BJ (cell line): ENCODE results near the gene HEATR9. TPM values are rescaled to one million over a fixed set of nuclear protein-coding genes. Genes with fewer than 3 reads are reported as not detected.

Source experiments
- CTCF ChIA-PET: fragments of 350-600 bp; formaldehyde crosslinking; extraction: SDS; loops from one replicate; lab custom pipeline; 2021; ENCODE audit warnings: antibody characterized with exemption, inconsistent platforms; lab: Yijun Ruan, JAX
- POLR2A ChIA-PET: fragments of 300-600 bp; sonication (Branson Sonifier 250); formaldehyde crosslinking; extraction: SDS; loops from one replicate; lab custom pipeline; 2021; ENCODE audit warnings: antibody characterized with exemption; lab: Charles Lee
- DNase-seq: peaks from one replicate; pipeline ENCODE4 v3.0.0-alpha.2; 2011; ENCODE audit warnings: low read depth
- H3K27me3 ChIP-seq: 2 replicates; pipeline ENCODE4 v1.6.0; 2011; ENCODE audit warnings: low read length; ENCODE audit not compliant: control insufficient read depth, insufficient read depth
- H3K36me3 ChIP-seq: 2 replicates; pipeline ENCODE4 v1.5.1; 2011; ENCODE audit warnings: low read length; ENCODE audit not compliant: control insufficient read depth, insufficient read depth
- H3K4me3 ChIP-seq: 2 replicates; pipeline ENCODE4 v1.5.1; 2011; ENCODE audit warnings: low read depth, mild to moderate bottlenecking, control low read depth, low read length
- CTCF ChIP-seq: IDR thresholded peaks from 2 replicates; pipeline ENCODE4 v1.5.1; 2011; ENCODE audit warnings: low read depth, mild to moderate bottlenecking, control low read depth, inconsistent platforms, low read length, moderate library complexity; ENCODE audit not compliant: insufficient read depth
- polyA plus RNA-seq: library from polyadenylated mRNA; depleted of rRNA; stranded (reverse); fragments of >200 nt; gene quantifications from 2 replicates; pipeline ENCODE4 v1.2.3, GENCODE V29; 2011; rRNA removed
- small RNA-seq: library from RNA; depleted of rRNA; stranded (forward); fragments of <200 nt; gene quantifications from one replicate; pipeline ENCODE3, GENCODE V24; 2012; ENCODE audit warnings: low replicate concordance, low read depth; ENCODE audit not compliant: insufficient read length

Gene HEATR9
- polyA plus RNA-seq, 1 experiment: not detected

DNA sequence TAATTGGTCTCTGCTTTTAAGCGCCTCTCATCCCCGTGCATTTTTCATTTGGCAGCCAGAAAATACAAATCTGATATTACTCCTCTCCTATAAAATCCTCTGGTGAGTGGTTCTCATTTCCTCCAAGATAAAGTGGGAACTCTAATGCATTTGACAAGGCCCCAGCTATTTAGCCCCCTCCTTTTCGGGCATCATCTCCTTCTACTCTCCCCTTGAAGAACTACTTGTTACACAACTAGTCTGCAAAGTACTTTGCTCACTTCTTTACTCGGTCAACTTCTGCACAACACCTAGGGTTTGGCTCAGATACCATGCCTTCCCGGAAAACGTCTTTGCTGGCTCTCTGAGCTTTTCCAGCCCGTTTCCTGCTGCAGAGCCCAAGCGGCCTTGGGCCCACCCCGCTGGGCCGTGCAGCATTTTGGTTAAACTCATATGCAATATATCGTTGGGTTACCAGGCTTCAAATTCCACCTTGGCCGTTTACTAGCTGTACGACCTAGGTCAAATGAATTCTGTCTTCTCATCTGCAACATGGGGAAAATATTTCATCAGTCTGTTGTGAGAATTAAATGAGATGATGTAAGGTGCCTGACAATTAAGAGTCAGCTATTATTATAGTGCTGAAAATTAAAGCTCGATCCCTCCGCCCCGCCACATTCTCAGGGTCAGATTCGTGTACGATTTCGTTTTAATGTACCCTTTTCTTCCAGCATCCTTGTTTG is 60.3 kb downstream of the HEATR9 start:
- POLR2A ChIA-PET: interaction anchor here (0.8 kb wide), 1 partner anchor 44 kb away, joined by 3 read pairs; no protein-coding TSS in a partner anchor
- Histone ChIP-seq H3K4me3 (peak overlapping the region; percentile 71), H3K36me3 (no peaks in the 10 kb centered on the region), H3K27me3 (no peaks in the 10 kb centered on the region)
- DNase-seq: no peak
- no peak for TF ChIP-seq CTCF
- CTCF ChIA-PET: interaction anchor here (0.7 to 11.2 kb wide), 20 partner anchors 8 to 1168 kb away, joined by 3 to 425 read pairs (median 4); partner anchors contain the start of genes C17orf50 and MMP28

GRCh38 chr17:35807371-35808144 is 61.1 kb downstream of the HEATR9 start:
- no peaks in the 10 kb centered on the region for H3K36me3 ChIP-seq
- POLR2A ChIA-PET: no interaction called here
- TF ChIP-seq CTCF: no peak
- CTCF ChIA-PET: interaction anchor here (1.2 to 11.2 kb wide), 11 partner anchors 9 to 194 kb away, joined by 3 to 425 read pairs (median 9); partner anchors contain the start of genes C17orf50 and MMP28
- no peaks in the 10 kb centered on the region for H3K27me3 ChIP-seq
- peak; percentile 26 for DNase-seq
- H3K4me3 ChIP-seq: no peak overlapping the region

Small RNAs within 50 kb of the gene (small RNA-seq; reads per million reads assigned to genes)
- 0.84 reads per million for gene RF00100

Other genes starting within 250 kb of the HEATR9 start
- gene RASL10B, start 137.3 kb downstream of the HEATR9 start, polyA plus RNA-seq: 3.2 and 4.5 TPM in 2 replicates
- gene GAS2L2, start 115.7 kb downstream of the HEATR9 start, polyA plus RNA-seq: not detected in 2 replicates
- gene C17orf50, start 108.0 kb downstream of the HEATR9 start, polyA plus RNA-seq: not detected in 2 replicates
- gene MMP28, start 73.2 kb downstream of the HEATR9 start, polyA plus RNA-seq: 0.15 and 0.28 TPM in 2 replicates
- gene TAF15, start 59.4 kb downstream of the HEATR9 start, polyA plus RNA-seq: 27.4 and 49.6 TPM in 2 replicates
- 0.16 TPM in 2 replicates for gene CCL5, start 11.5 kb upstream of the HEATR9 start, polyA plus RNA-seq
- 0.17 and 0.20 TPM in 2 replicates for gene RDM1, start 61.9 kb upstream of the HEATR9 start, polyA plus RNA-seq
- gene LYZL6, start 74.8 kb upstream of the HEATR9 start, polyA plus RNA-seq: not detected in 2 replicates
- not detected in 2 replicates for gene CCL16, start 112.6 kb upstream of the HEATR9 start, polyA plus RNA-seq
- not detected in 2 replicates for gene CCL14, start 117.8 kb upstream of the HEATR9 start, polyA plus RNA-seq
- not detected in 2 replicates for gene CCL15, start 132.7 kb upstream of the HEATR9 start, polyA plus RNA-seq
- not detected in 2 replicates for gene CCL23, start 149.1 kb upstream of the HEATR9 start, polyA plus RNA-seq
- not detected in 2 replicates for gene CCL18, start 195.4 kb upstream of the HEATR9 start, polyA plus RNA-seq
- not detected in 2 replicates for gene CCL3, start 221.3 kb upstream of the HEATR9 start, polyA plus RNA-seq
- gene CCL4, start 234.9 kb upstream of the HEATR9 start, polyA plus RNA-seq: not detected in 2 replicates